Brain microvascular endothelial cell (primary cell): Measurements from ENCODE around the gene TP53TG5.
A peak's percentile ranks its signal among the peaks of the same experiment; 100 is the strongest.

Experiments used
- DNase-seq: peaks from one replicate; pipeline ENCODE4 v3.0.0-alpha.2; 2020
- H3K27ac ChIP-seq: fragments of 250-450 bp; sonication (Bioruptor Pico); 2 replicates; pipeline ENCODE4 v1.5.1; 2020; ENCODE audit warnings: mild to moderate bottlenecking, moderate library complexity
- H3K27me3 ChIP-seq: fragments of 250-450 bp; sonication (Bioruptor Pico); replicated peaks from 2 replicates; pipeline ENCODE4 v1.5.1; 2020; ENCODE audit warnings: mild to moderate bottlenecking
- H3K36me3 ChIP-seq: fragments of 250-450 bp; sonication (Bioruptor Pico); replicated peaks from 2 replicates; pipeline ENCODE4 v1.5.1; 2020; ENCODE audit warnings: mild to moderate bottlenecking
- H3K4me3 ChIP-seq: 2 replicates; pipeline ENCODE4 v1.5.1; 2011; ENCODE audit warnings: low read depth, mild to moderate bottlenecking, control low read depth, low read length, moderate library complexity
- CTCF ChIP-seq: IDR thresholded peaks from 2 replicates; pipeline ENCODE4 v1.5.1; 2011; ENCODE audit warnings: low read depth, mild to moderate bottlenecking, moderate library complexity, low read length, control low read depth, inconsistent platforms; ENCODE audit errors: missing control alignments
- in situ Hi-C: cut with HindIII; loops from 2 replicates; pipeline ENCODE4 v1.10.0; 2017; ENCODE audit warnings: low sequenced_read_pairs, low pct_ligation_motif_present

TP53TG5 gene

GRCh38 chr20:45400346-45401031 lies 22.4 kb upstream of the TP53TG5 start:
- Histone ChIP-seq H3K27ac (no peak overlapping the region), H3K4me3 (no peak overlapping the region), H3K36me3 (no peaks in the 10 kb centered on the region), H3K27me3 (no peaks in the 10 kb centered on the region)
- DNase-seq: no peak
- TF ChIP-seq CTCF: no peak
- in situ Hi-C loops: no loop called here

GRCh38 chr20:45399018-45399417 lies 20.9 kb upstream of the TP53TG5 start:
- H3K27me3 ChIP-seq: no peaks in the 10 kb centered on the region
- TF ChIP-seq CTCF: no peak
- H3K27ac ChIP-seq: no peak overlapping the region
- no peak overlapping the region for H3K4me3 ChIP-seq
- DNase-seq: no peak
- no peaks in the 10 kb centered on the region for H3K36me3 ChIP-seq
- in situ Hi-C loops: no loop called here

GRCh38 chr20:45395114-45395415 lies 16.9 kb upstream of the TP53TG5 start:
- no peaks in the 10 kb centered on the region for H3K27me3 ChIP-seq
- no peak for DNase-seq
- no peak for TF ChIP-seq CTCF
- no peak overlapping the region for H3K27ac ChIP-seq
- in situ Hi-C loops: no loop called here
- no peak overlapping the region for H3K4me3 ChIP-seq
- no peaks in the 10 kb centered on the region for H3K36me3 ChIP-seq

- in situ Hi-C loops: no loop called here
- Histone ChIP-seq H3K4me3 (no peak overlapping the region), H3K36me3 (no peaks in the 10 kb centered on the region), H3K27me3 (no peaks in the 10 kb centered on the region), H3K27ac (no peak overlapping the region)
- no peak for DNase-seq
- no peak for TF ChIP-seq CTCF
Observed at GRCh38 chr20:45394221-45395113, 16.3 kb upstream of the TP53TG5 start.

- H3K27me3 ChIP-seq: no peaks in the 10 kb centered on the region
- in situ Hi-C loops: no loop called here
- no peak for DNase-seq
- H3K4me3 ChIP-seq: no peak overlapping the region
- peak; percentile 16 for TF ChIP-seq CTCF
- no peak overlapping the region for H3K27ac ChIP-seq
- H3K36me3 ChIP-seq: no peaks in the 10 kb centered on the region
Observed at GRCh38 chr20:45392733-45393132, 14.6 kb upstream of the TP53TG5 start.
